K562 (cell line): ENCODE results near the gene RASGRP4. TPM values are rescaled to one million over a fixed set of nuclear protein-coding genes. Genes with fewer than 3 reads are reported as not detected.
A peak's percentile ranks its signal among the peaks of the same experiment; 100 is the strongest.

Experiments
- AFF4 ChIP-seq: sonication (generic); formaldehyde crosslinking; IDR thresholded peaks from 2 replicates; pipeline ENCODE4 v1.8.0; 2023; ENCODE audit warnings: mild to moderate bottlenecking, missing genetic modification reagents
- COPS2 ChIP-seq: fragments of 450-650 bp; conservative IDR thresholded peaks from 2 replicates; pipeline ENCODE4 v1.6.1; 2016; ENCODE audit warnings: mild to moderate bottlenecking, moderate library complexity
- CTCFL ChIP-seq: IDR thresholded peaks from 2 replicates; pipeline ENCODE4 v1.6.1; 2011; ENCODE audit warnings: borderline replicate concordance, low read depth, mild to moderate bottlenecking, moderate library complexity, low read length; ENCODE audit not compliant: insufficient read depth, poor library complexity, severe bottlenecking
- ESRRB ChIP-seq: fragments of 250-450 bp; sonication (Bioruptor Pico); IDR thresholded peaks from 2 replicates; pipeline ENCODE4 v1.5.0; 2020; ENCODE audit warnings: mild to moderate bottlenecking, moderate library complexity, borderline replicate concordance
- EZH2 ChIP-seq: IDR thresholded peaks from 2 replicates; pipeline ENCODE4 v1.6.1; 2012; ENCODE audit warnings: low read depth, mild to moderate bottlenecking, inconsistent platforms, low read length, borderline replicate concordance
- ID3 ChIP-seq, 2 experiments: fragments of 250-450 bp in 1 of 2; fragments of 450-650 bp in 1 of 2; sonication (Bioruptor Pico) in 1 of 2; IDR thresholded peaks; 2 replicates each; pipeline versions ENCODE4 v1.6.1 to v1.8.0; 2016 to 2021; ENCODE audit warnings: mild to moderate bottlenecking in 2 of 2, moderate library complexity in 2 of 2, missing compliant biosample characterization in 1 of 2, missing genetic modification characterization in 1 of 2
- MTF1 ChIP-seq: fragments of 250-450 bp; sonication (Bioruptor Pico); IDR thresholded peaks from 2 replicates; pipeline ENCODE4 v1.9.0; 2021; ENCODE audit warnings: moderate library complexity, mild to moderate bottlenecking, inconsistent platforms, borderline replicate concordance
- MYBL2 ChIP-seq, 2 experiments: fragments of 450-650 bp in 1 of 2; sonication (generic) in 1 of 2; formaldehyde crosslinking in 1 of 2; IDR thresholded peaks; 2 replicates each; pipeline versions ENCODE4 v1.6.1 to v1.8.1; 2017 to 2022; ENCODE audit warnings: borderline replicate concordance in 1 of 2, inconsistent platforms in 1 of 2, low read depth in 1 of 2, mild to moderate bottlenecking in 1 of 2, missing genetic modification reagents in 1 of 2, moderate library complexity in 1 of 2
- POLR2AphosphoS2 ChIP-seq: IDR thresholded peaks from 2 replicates; pipeline ENCODE4 v1.6.1; 2012; ENCODE audit warnings: low read length, improper control_type of control experiment
- SIRT6 ChIP-seq: IDR thresholded peaks from one replicate; pipeline ENCODE4 v1.6.1; 2012; ENCODE audit warnings: low read depth, mild to moderate bottlenecking, control low read depth, inconsistent platforms, low read length, moderate library complexity
- SMARCC2 ChIP-seq: fragments of 450-650 bp; IDR thresholded peaks from 2 replicates; pipeline ENCODE4 v1.6.1; 2017; ENCODE audit warnings: antibody characterized with exemption, moderate library complexity, mild to moderate bottlenecking, low read depth
- SMARCE1 ChIP-seq: fragments of 450-650 bp; IDR thresholded peaks from 2 replicates; pipeline ENCODE4 v1.7.1; 2016; ENCODE audit warnings: mild to moderate bottlenecking
- SPI1 ChIP-seq: IDR thresholded peaks from 2 replicates; pipeline ENCODE4 v1.6.1; 2011; ENCODE audit warnings: low read depth, low read length, control low read depth, borderline replicate concordance
- TBP ChIP-seq: optimal IDR thresholded peaks from 2 replicates; pipeline ENCODE3; 2011; ENCODE audit warnings: low read depth, low read length, improper control_type of control experiment
- UBTF ChIP-seq, 2 experiments: IDR thresholded peaks; 2 replicates each; pipeline ENCODE4 v1.6.1; 2012; ENCODE audit warnings: improper control_type of control experiment in 2 of 2, low read depth in 2 of 2, low read length in 2 of 2, borderline replicate concordance in 1 of 2
- ZKSCAN1 ChIP-seq: fragments of 150-350 bp; IDR thresholded peaks from 2 replicates; pipeline ENCODE4 v1.6.1; 2016; ENCODE audit warnings: low read depth, low read length
- ZNF134 ChIP-seq: fragments of 250-450 bp; sonication (Bioruptor Pico); conservative IDR thresholded peaks from 2 replicates; pipeline ENCODE4 v1.4.0; 2020
- ZNF668 ChIP-seq: fragments of 250-450 bp; sonication (Bioruptor Pico); IDR thresholded peaks from 2 replicates; pipeline ENCODE4 v1.8.0; 2022; ENCODE audit warnings: mild to moderate bottlenecking, inconsistent platforms
- polyA plus RNA-seq, 8 experiments: library from polyadenylated mRNA; depleted of rRNA in 4 of 8; stranded (reverse) in 5 of 8; unstranded in 3 of 8; fragments of >200 nt; fragmentation: Nextera tagmentation in 2 of 8; fragmentation: Illumina TruSeq in 1 of 8; extraction: Ambion mirVana in 2 of 8; extraction: Trizol in 1 of 8; gene quantifications; 2 replicates each; pipeline versions ENCODE4 v1.2.1 to v1.2.3, GENCODE V29; 2011 to 2014; ENCODE audit warnings: inconsistent platforms in 1 of 8, missing spikeins in 1 of 8
- total RNA-seq, 7 experiments: library from RNA; depleted of rRNA in 6 of 7; stranded (reverse); fragments of >200 nt in 6 of 7; fragmentation: Illumina TruSeq in 2 of 7; extraction: Trizol in 2 of 7; gene quantifications; 2 replicates each; pipeline versions ENCODE4 v1.2.1 to v1.2.3, GENCODE V29; 2011 to 2021; ENCODE audit warnings: low replicate concordance in 1 of 7

The RASGRP4 gene
- total and polyA plus RNA-seq, 9 of the 15 experiments (the other 6 are each of a cell fraction or from before 2014, with no cell fraction given) = 0.39 to 4.6 (median 3.8) TPM

GRCh38 chr19:38425810-38426466, at the start of gene RASGRP4 (continued):
- TF ChIP-seq SMARCC2 (no peak), SMARCE1 (0 out of 2 replicates have a peak, but pooled peaks have one; percentile 16), CTCFL (no peak), AFF4 (CRISPR knock-in tag) (no peak), ZNF668 (CRISPR knock-in tag) (no peak), UBTF (IDR thresholded peaks at IDR 0.05; ENCODE audit: borderline replicate concordance in 1 of 2, low read depth in 2 of 2, low read length in 2 of 2) (0 out of 4 replicates have a peak, but pooled peaks have one; percentile 18 to 25), ESRRB (CRISPR knock-in tag) (no peak), MTF1 (CRISPR knock-in tag) (no peak), SPI1 (peak; percentile 96), SIRT6 (no peak), POLR2AphosphoS2 (no peak), ZNF134 (no peak), TBP (no peak), COPS2 (no peak), ZKSCAN1 (no peak), EZH2 (no peak), ID3 (CRISPR knock-in tag; IDR thresholded peaks at IDR 0.05) (no peak), ID3 (tag; IDR thresholded peaks at IDR 0.05) (no peak), MYBL2 (IDR thresholded peaks at IDR 0.05; ENCODE audit: low read depth) (no peak), MYBL2 (CRISPR knock-in tag; IDR thresholded peaks at IDR 0.05; ENCODE audit: borderline replicate concordance) (no peak)
